IPS DF 6.9 (cell line): Measurements from ENCODE around the gene S100PBP.

Source experiments
- DNase-seq: peaks from one replicate; pipeline ENCODE4 v3.0.0-alpha.2; 2013; ENCODE audit warnings: low read depth, low spot score
- H3K27ac ChIP-seq: one replicate; pipeline ENCODE4 v1.5.1; 2013; ENCODE audit warnings: low read length, control low read depth
- H3K27me3 ChIP-seq: 2 replicates; pipeline ENCODE4 v1.6.1; 2013; ENCODE audit warnings: mild to moderate bottlenecking, low read length; ENCODE audit not compliant: control insufficient read depth, insufficient read depth
- H3K36me3 ChIP-seq: 2 replicates; pipeline ENCODE4 v1.6.1; 2013; ENCODE audit warnings: low read length; ENCODE audit not compliant: control insufficient read depth, insufficient read depth
- H3K4me1 ChIP-seq: 2 replicates; pipeline ENCODE4 v1.6.1; 2013; ENCODE audit warnings: low read length; ENCODE audit not compliant: control insufficient read depth, insufficient read depth
- H3K4me3 ChIP-seq: 2 replicates; pipeline ENCODE4 v1.5.1; 2013; ENCODE audit warnings: mild to moderate bottlenecking, low read length
- H3K9me3 ChIP-seq: 2 replicates; pipeline ENCODE4 v1.6.1; 2013; ENCODE audit warnings: low read length, inconsistent platforms; ENCODE audit not compliant: control insufficient read depth, insufficient read depth
- WGBS: extraction: QIAGEN DNeasy Blood & Tissue Kit; methylation state at CpG from one replicate; pipeline ENCODE4 v1.1.7; 2013; ENCODE audit warnings: mixed read lengths, missing lambda C conversion rate; ENCODE audit not compliant: insufficient read length, insufficient coverage; 5-methylcytosine and 5-hydroxymethylcytosine counted together

The S100PBP gene

DNA sequence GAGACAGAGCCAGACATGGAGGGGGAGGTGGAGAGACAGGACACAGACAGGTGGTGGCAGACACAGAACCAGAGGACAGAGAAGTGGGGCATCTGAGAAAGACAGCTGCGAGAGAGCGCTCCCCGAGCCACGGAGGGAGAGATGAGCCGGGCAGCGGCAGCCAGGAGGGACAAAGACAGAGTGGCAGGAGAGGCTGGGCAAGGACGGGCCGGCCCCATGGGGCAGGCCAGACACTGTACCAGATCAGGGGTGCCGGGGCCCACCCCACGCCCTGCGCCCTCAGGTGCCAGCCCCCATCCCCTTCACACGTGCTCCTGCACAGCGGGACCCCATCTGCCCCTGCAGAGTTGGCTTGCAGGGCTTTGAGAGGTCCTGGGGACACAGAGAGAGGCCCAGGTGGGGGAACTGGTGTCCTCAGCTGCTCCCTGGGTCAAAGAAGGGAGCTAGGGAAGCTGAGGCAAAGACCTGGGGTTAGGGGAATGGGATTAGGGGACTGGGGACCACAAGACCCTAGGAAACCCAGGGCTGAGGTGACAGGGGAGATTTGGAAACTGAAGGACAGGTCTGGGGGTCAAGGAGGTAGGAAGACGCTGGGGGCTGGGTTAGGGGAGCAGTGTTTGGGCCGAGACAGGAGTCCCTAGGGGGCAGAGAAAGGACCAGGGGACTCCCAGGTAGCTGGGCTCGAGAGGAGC is 52.6 kb downstream of the S100PBP start:
- H3K4me3 ChIP-seq = peak overlapping the region; percentile 19; the same call in 1 of the 2 replicates
- H3K4me1 ChIP-seq = peaks cover 6% of the 10 kb centered on the region
- H3K27me3 ChIP-seq = peaks cover 21% of the 10 kb centered on the region
- no peak for DNase-seq
- H3K27ac ChIP-seq = no peak overlapping the region
- no CpG with 5 or more reads among the region's 16 CpGs for WGBS
- H3K9me3 ChIP-seq = no peaks in the 10 kb centered on the region
- no peaks in the 10 kb centered on the region for H3K36me3 ChIP-seq

DNA sequence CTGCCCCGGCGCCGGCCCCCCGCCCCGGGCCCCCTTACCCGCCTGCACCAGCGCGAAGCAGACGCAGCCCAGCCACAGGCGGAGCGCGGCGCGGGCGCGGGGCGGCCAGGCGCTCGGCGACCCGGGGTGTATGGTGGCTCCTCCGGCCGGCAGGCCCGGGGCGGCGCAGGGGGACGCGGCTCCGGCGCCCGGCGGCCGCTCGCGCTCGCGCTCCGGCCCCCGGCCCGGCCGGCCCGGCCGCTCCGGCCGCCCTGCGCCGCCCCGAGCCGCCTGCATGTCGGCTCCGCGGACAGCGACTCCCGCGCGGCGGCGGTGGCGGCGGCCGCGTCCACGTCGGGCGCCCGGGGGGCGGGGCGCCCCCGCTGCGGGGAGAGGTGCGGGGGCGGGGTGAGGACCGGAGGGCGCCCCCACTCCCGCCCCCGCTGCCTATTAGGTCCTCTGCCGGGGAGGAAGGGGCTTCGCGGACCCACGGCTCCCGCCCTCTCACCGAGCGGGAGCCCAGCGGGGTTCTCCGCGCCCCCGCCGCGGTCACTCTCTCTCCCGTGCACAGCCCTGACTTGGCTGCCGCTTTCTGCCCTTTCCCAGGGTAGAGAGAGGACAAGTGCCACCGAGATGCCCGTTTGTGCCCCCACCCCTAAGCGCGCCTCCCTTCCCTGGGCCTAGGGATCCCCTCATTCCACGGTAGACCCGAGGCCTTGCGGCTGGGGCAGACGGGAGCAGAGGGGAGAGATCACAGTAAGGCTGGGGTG is 53.3 kb downstream of the S100PBP start, which contains the start of gene FNDC5:
TSS of gene FNDC5 (minus strand) at position 298 of the 749 bp plus-strand sequence.
- Histone ChIP-seq H3K4me3 (peak within 1 kb of the TSS; percentile 44; the same call in 1 of the 2 replicates), H3K9me3 (no peaks in the 10 kb centered on the region), H3K36me3 (no peaks in the 10 kb centered on the region), H3K27me3 (peaks cover 21% of the 10 kb centered on the region), H3K27ac (no peak within 1 kb of the TSS), H3K4me1 (peaks cover 10% of the 10 kb centered on the region)
- WGBS = no CpG with 5 or more reads among the region's 99 CpGs
- DNase-seq = no peak

DNA sequence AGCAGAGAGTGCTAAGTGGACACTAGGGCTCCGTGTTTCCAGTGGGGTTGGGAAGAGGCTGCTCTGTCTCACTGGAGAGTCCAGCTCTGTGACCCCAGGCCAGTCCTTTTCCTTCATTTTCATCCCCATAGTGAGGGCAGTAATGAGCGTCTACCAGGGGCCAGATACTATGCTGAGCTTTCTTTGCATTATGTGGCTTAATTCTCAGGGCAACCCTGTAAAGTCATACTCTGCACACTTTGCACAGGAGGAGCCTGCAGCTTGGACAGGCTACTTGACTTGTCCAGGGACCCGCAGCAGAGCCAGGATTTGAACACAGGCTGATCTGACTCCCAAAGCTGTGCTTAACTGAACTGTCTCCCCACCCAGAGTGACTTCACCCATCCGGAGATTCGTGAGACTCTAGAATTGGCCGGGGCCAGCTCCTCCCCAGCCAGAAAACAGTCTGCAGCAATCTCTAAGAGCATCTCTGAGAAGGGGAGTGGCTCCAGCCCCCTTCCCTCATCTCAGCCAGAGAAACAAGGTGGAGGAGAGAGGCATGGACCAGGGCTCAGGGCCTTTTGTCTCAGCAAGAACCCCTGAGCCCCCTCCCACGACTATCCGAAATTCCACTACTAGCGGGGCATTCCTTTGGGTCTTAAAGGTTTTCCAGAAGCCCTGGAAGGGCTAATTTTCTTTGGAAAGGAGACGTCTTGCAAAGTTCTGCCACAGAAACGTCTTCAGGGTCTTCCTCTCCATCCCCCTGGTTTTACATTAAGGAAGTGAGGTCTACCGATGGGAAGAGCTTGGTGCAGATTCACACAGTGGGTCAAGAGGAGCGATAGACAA is 54.1 kb downstream of the S100PBP start:
- H3K27ac ChIP-seq = no peak overlapping the region
- DNase-seq = no peak
- peaks cover 14% of the 10 kb centered on the region for H3K4me1 ChIP-seq
- peaks cover 21% of the 10 kb centered on the region for H3K27me3 ChIP-seq
- WGBS = no CpG with 5 or more reads among the region's 13 CpGs
- H3K9me3 ChIP-seq = no peaks in the 10 kb centered on the region
- H3K4me3 ChIP-seq = peak overlapping the region; percentile 44; the same call in 1 of the 2 replicates
- H3K36me3 ChIP-seq = no peaks in the 10 kb centered on the region

DNA sequence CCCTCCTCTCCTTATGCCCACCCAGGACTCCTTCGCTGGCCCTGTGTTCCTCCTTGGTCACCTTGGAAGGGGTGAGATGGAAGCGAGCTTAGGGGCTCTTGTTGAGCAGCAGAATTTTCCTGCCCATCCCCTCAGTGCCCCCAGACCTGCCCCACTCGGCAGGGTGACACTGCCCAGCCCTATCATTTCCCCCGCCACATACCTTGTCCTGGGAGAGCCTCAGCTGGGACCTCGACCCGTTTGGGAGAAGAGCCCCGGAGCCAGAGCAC is 54.7 kb downstream of the S100PBP start:
- Histone ChIP-seq H3K36me3 (no peaks in the 10 kb centered on the region), H3K27ac (no peak overlapping the region), H3K27me3 (peaks cover 21% of the 10 kb centered on the region), H3K4me3 (no peak overlapping the region), H3K4me1 (peaks cover 14% of the 10 kb centered on the region), H3K9me3 (no peaks in the 10 kb centered on the region)
- WGBS = no CpG with 5 or more reads among the region's 7 CpGs
- DNase-seq = no peak

DNA sequence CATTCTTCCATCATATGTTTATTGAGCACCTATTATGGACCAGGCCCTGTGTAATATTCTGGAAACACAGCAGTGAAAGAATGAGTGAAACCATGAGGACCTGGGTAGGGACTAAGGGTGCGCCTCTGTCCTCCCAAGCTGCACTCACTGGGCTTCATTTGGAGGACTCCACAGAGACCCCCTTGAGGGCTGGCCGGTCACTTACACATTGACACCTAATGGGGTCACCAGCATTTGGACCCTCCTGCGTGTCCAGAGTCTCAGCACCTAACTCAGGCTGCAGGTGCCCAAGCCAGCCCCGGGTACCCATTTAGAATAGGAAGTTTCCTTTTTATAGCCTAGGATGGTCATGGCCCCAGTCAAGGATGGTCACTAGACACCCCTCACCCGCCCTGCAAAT is 56.0 kb downstream of the S100PBP start:
- Histone ChIP-seq H3K4me3 (no peak overlapping the region), H3K4me1 (peaks cover 16% of the 10 kb centered on the region)
- no CpG with 5 or more reads among the region's 5 CpGs for WGBS

DNA sequence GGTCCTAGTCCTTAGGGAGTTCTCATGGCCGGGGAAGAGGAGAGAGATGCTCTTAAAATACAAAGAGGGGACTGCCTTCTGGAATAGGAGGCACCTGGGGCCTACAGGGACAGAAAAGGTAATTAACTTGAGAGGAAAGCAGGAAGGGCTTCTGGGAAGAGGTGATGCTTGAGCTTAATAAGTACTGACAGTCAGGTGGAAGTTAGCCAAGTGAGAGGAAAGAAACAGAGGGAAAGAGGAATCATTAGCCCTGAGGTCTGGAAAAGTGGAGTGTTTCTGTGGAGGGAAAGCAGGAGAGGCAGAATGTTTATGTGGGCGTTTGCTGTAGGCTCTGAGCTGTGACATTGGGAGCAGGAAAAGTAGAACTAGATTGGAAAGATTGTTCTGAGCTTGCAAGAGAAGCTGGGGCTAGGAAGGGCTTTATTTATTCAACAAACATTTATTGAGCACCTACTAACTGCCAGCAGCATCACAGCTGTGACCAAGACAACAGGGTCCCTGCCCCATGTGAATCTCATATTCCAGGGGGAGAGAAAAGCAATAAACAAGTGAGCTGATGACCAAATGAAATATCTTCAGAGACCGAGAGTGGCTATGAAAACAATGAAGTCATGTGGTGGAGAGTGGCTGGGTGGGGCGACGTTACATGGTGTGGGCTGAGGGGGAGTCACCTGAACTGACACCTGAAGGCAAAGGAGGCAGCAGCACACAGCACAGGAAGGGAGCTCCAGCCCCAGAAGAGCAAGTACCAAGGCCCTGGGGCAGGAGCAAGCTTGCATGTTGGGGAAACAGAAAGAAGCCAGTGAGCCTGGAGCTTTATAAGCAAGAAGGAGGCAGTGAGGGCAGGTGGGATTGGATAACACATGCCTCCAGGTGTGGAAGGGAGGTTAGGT is 57.7 kb downstream of the S100PBP start:
- no peak overlapping the region for H3K27ac ChIP-seq
- no peak for DNase-seq
- H3K9me3 ChIP-seq = no peaks in the 10 kb centered on the region
- no peaks in the 10 kb centered on the region for H3K36me3 ChIP-seq
- no CpG with 5 or more reads among the region's 5 CpGs for WGBS
- no peak overlapping the region; the same call in 1 of the 2 replicates for H3K4me3 ChIP-seq
- H3K27me3 ChIP-seq = peaks cover 15% of the 10 kb centered on the region
- peaks cover 15% of the 10 kb centered on the region for H3K4me1 ChIP-seq

More for the DNA sequence above, 56.0 kb downstream of the S100PBP start:
- H3K36me3 ChIP-seq = no peaks in the 10 kb centered on the region
- DNase-seq = no peak
- no peak overlapping the region for H3K27ac ChIP-seq
- no peaks in the 10 kb centered on the region for H3K9me3 ChIP-seq
- peaks cover 21% of the 10 kb centered on the region for H3K27me3 ChIP-seq

DNA sequence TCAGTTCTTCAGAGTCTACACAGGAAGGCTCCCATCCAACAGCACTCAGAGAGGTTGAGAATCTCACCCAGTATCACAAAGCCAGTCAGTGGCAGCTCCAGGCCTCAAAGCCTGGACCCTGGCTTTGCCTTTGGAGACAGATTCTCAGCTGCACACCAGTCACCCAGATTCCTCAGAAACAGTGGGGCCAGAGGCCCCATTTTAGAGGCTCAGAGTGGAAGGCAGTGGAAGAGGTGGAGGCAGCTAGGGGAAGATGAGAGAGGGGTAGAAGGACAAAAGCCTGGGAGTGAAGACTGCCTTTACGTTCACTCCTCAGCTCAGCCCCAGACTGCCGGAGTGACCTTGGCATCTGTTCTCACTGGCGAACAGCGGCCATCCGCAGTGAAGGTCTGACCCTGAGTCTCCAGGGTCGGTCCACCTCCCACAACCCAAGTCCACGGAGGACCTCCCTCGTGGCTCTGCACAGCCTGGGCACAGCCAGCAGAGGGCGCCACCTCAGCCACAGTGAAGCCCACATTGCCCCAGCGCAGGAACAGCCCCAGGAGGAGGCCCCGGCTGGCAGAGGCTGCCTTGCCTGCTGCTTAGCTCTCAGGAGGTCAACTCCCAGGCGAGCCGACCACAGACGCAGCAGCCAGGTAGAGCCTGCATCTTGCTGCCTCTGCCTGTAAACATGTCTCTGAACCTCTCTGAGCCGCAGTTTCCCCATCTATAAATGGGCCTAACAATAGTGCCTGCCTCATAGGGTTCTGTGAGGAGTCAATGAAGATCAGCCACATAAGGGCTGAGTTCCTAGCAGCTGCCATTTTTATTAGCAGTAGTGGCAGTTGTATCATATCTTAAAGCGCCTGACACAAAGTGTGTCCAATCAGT is 59.1 kb downstream of the S100PBP start:
- Histone ChIP-seq H3K4me3 (no peak overlapping the region), H3K27me3 (peaks cover 5% of the 10 kb centered on the region; the same call in 1 of the 2 replicates), H3K9me3 (no peaks in the 10 kb centered on the region), H3K27ac (no peak overlapping the region), H3K4me1 (peaks cover 13% of the 10 kb centered on the region), H3K36me3 (no peaks in the 10 kb centered on the region)
- WGBS = no CpG with 5 or more reads among the region's 16 CpGs
- no peak for DNase-seq

DNA sequence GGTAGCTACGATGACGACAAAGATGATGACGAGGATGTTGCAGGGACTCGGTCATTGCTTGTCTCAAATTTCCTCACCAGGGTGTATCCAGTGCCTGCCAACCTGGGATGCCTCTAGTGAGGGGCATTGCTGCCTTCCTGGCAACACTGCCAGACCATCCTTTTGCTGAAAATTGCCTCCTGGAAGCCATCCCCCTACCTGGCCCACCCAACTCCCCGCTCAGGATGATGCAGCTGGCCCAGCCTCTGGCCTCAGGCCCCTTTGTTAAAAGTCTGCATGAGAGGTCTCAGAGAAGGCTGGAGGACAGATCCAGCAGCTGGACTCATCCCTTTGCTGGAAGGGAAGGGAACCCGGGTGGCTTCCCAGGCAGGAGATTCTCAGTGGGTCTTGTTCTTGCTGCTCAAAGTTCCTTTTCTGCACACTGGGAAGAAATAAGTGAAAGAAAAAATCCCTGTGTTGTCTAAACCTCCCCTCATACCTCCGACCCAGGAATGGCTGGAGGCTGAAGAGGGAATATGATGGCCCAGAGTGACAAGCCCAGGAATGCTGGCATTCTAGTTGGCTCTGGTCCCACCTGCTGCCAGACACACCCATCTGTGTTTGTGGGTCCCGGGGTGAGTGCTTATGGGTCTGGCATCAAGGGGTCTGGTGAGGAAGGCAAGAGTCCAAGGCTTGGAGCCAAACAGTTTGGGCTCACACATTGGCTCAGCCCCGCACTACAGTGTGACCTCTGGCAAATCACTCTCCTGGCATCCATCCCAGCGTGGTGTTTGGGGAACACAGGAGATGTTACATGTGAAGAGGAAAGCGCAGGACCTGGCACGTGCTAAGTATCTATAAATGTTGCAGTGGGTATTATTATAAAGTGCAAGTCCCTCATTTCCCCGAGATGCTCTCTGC is 60.0 kb downstream of the S100PBP start:
- Histone ChIP-seq H3K9me3 (no peaks in the 10 kb centered on the region), H3K27me3 (no peaks in the 10 kb centered on the region), H3K27ac (no peak overlapping the region), H3K36me3 (no peaks in the 10 kb centered on the region), H3K4me1 (peaks cover 10% of the 10 kb centered on the region), H3K4me3 (no peak overlapping the region)
- WGBS = no CpG with 5 or more reads among the region's 13 CpGs
- DNase-seq = no peak
